Stimulated activated CD4-positive, alpha-beta T cell treated with anti-CD3 and anti-CD28 coated beads, Interleukin-2, amount 100 ng/mL, for 48 hours (primary cell): ENCODE results near the gene RPS6KA1.
"Not testable (repeated sequence)": the region's sequence is repeated elsewhere in the genome, so short reads cannot be mapped to it uniquely, and the experiment has no call there.

Source experiments
- DNase-seq, 2 donors: peaks; one replicate each; pipeline ENCODE4 v3.0.0-alpha.2; 2020

The RPS6KA1 gene

DNA sequence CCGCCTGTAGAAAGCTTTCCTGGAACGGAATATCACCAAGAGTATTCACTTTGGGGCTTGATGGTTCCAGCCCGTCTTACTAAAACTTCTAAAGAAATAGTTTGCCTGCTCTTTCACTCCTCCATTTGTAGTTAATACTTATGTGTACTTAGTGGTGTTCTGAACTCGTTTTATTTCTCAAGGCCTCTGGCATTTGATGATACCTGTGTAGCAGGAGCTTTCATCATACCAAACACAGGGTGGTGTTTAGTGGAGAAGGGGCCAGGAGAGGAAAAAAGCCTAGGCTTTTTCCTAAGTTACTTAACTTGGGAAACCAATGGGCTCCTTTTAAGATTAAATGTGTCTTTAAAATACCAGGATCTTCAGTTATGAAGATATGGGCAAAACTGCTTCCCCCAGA lies 74.3 kb downstream of the RPS6KA1 start:
- no peak for DNase-seq

DNA sequence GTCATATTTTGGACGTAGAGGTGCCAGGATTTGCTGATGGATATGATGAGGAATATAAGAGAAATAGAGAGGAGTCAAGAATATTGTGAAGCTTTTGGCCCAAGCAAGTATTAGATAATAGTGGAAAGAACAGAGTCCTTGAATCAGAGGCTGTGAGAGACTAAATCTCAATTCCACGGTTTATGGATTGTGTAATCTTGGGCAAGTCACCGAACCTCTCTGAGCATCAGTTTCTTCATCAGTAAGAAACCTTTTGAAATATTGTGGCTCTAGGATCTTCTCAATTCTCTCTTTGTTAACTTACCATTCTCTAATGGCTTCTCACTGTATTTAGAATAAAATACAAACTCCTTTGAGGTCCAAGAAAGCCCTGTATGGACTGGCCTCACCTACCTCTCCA lies 77.6 kb downstream of the RPS6KA1 start:
- no peak for DNase-seq

DNA sequence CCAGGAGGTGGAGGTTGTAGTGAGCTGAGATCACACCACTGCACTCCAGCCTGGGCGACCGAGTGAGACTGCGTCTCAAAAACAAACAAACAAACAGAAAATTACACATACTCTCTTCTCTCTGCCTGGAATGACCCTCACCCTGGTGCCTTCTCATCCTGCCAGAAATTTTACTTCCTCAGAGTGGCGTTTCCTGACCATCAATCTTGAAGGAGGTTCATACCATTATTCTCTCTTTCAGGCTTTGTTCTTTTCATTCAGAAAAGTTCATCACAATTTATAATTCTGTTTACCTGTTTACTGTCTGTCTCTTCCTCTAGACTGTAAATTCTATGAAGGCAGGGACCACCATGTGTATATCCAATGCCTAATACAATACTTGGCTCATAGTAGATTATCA lies 79.3 kb downstream of the RPS6KA1 start:
- DNase-seq = no peak

DNA sequence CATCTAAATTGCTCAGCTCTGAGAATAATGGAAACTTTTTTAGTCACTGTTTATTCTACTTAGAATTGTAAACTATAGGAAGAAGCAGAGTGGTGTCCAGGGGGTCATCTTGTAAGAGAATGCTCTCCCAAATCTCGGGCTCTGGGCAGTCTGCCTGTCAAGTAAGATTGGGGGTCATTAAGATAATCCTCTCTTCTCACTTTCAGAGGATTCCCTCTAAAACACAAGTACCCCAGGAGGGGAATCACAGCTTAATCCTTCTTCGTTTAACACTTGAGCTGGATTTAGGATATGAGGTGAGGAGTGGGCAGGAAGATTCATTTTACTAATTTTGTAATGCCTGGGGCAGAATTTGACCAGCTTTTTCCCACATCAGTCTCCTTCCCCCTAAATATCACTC lies 81.2 kb downstream of the RPS6KA1 start:
- DNase-seq = no peak

DNA sequence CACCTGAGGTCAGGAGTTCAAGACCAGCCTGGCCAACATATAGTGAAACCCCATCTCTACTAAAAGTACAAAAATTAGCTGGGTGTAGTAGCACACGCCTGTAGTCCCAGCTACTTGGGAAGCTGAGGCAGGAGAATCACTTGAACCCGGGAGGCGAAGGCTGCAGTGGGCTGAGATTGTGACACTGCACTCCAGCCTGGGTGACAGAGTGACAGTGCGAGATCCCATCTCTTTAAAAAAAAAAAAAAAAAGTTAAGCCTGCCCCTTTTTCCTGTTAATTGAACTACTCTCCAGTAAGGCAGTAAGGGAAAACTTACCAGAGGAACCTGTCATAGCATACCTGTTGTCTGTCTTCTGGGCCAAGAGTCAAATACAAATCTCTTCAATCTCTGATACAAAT lies 83.1 kb downstream of the RPS6KA1 start:
- DNase-seq = not testable (repeated sequence)

DNA sequence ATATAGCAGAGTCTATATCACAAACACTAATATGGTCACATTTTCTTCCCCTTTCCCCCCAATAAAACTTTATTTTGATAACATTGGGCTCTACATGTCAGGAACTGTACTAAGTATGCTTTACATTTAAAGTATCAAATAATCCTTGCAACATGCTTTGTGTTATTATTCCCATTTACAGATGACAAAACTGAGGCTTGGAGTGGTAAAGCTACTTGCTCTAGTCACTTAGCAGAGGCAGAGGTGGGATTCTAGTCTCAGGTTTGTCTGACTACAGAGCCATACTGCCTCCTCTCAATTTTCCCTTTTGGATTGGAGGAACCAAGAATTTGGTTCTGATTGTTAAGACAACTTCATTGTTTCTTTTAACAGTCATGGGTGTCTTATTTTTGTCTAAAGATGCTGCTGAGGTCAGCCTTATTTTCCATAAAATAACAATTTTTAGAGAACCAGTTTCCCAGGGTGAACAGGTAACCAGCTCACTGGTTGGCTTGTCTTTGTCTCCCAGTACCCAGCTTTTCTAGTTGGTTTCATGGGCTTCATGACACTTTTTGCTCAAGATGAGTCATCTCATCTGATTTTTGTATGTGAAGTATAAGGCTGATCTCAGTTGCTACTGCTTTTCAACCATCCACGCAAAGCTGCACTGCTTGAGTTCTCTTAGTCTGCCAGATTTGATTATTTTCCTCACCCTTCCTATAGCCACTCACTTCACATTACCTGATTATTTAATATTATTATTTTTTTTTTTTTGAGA lies 85.3 kb downstream of the RPS6KA1 start:
- DNase-seq = no peak

DNA sequence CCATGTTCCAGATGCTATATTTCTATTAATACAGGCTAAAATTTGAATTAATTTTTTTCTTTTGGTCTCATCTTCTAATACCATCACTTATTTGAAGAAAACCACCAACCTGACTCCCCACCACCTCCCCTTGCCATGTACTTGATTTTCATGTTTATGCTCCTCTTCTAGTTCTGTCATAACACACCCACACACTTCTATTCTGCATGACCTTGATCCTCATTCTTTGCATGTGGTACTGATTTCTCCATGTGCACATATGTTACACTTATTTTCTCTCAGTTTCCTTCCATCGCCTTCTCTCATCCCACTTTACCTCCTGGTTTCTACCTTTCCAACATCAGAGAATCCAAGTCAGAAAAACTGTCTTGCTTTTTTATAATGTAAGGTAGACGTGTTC lies 87.3 kb downstream of the RPS6KA1 start:
- DNase-seq = no peak

DNA sequence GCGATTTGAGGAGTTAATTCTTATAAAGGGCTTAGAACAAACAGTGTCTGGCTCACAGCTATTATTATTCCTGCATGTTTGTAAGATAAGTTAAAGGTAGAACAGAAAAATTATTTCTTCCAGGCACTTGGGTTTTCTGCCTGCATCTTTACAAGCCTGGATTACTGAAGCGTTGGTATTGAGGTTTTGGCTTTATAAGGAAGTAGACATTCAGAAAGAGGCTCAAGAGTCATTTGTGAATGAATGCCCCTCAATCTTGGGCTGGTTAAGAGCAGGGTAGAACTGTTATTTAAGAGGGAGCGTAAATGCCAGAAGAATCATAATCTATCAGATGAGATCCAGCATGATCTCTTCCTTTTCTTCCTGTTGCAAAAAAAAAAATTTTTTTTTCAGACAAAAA lies 89.0 kb downstream of the RPS6KA1 start:
- no peak for DNase-seq
